C4-2B (cell line): ENCODE data around the gene LXN.

Source experiments
- H3K27ac ChIP-seq: fragments of 450-650 bp; 2 replicates; pipeline ENCODE4 v1.5.1; 2017
- CTCF ChIP-seq: fragments of 450-650 bp; conservative IDR thresholded peaks from 2 replicates; pipeline ENCODE4 v1.5.1; 2017; ENCODE audit warnings: mild to moderate bottlenecking
- ZFX ChIP-seq: fragments of 450-650 bp; IDR thresholded peaks from 2 replicates; pipeline ENCODE4 v1.6.1; 2017

Gene LXN

GRCh38 chr3:158672215-158673176 is at the start of gene LXN:
Gene LXN (minus strand): TSS chr3:158672648. CDS start chr3:158672478, 170 bp downstream.
- H3K27ac ChIP-seq: no peak within 1 kb of the TSS
- TF ChIP-seq ZFX (no peak), CTCF (peak; percentile 16; the same call in 1 of the 2 replicates)

GRCh38 chr3:158722108-158722507 is 49.7 kb upstream of the LXN start:
- H3K27ac ChIP-seq: peak overlapping the region; percentile 96
- TF ChIP-seq CTCF (no peak), ZFX (no peak)

- TF ChIP-seq CTCF (no peak), ZFX (no peak)
- H3K27ac ChIP-seq: no peak overlapping the region
These were observed 46.2 kb upstream of the LXN start for GRCh38 chr3:158718490-158719170.

GRCh38 chr3:158717576-158717975 is 45.1 kb upstream of the LXN start:
- TF ChIP-seq CTCF (no peak), ZFX (no peak)
- H3K27ac ChIP-seq: no peak overlapping the region

GRCh38 chr3:158713094-158713499 is 40.6 kb upstream of the LXN start:
- H3K27ac ChIP-seq: no peak overlapping the region

GRCh38 chr3:158712443-158712842 is 40.0 kb upstream of the LXN start:
- TF ChIP-seq CTCF (no peak), ZFX (no peak)
- no peak overlapping the region for H3K27ac ChIP-seq

More at GRCh38 chr3:158713094-158713499, 40.6 kb upstream of the LXN start:
- TF ChIP-seq CTCF (no peak), ZFX (no peak)

- H3K27ac ChIP-seq: no peak overlapping the region
- TF ChIP-seq CTCF: no peak
- no peak for TF ChIP-seq ZFX
These were observed 39.4 kb upstream of the LXN start for GRCh38 chr3:158711886-158712285.
